SK-N-SH treated with all-trans-retinoic acid at 6 μM for 48 hours (cell line): ENCODE results near the gene LPIN1.

ENCODE experiments used
- BACH2 ChIP-seq: fragments of 250-450 bp; sonication (Bioruptor Pico); IDR thresholded peaks from 2 replicates; pipeline ENCODE4 v1.9.0; 2021; ENCODE audit warnings: mild to moderate bottlenecking, borderline replicate concordance
- GLIS3 ChIP-seq: fragments of 250-450 bp; sonication (Bioruptor Pico); IDR thresholded peaks from 2 replicates; pipeline ENCODE4 v1.5.0; 2020; ENCODE audit warnings: mild to moderate bottlenecking, moderate library complexity
- ISL1 ChIP-seq: fragments of 250-450 bp; sonication (Bioruptor Pico); IDR thresholded peaks from 2 replicates; pipeline ENCODE4 v2.1.2; 2022; ENCODE audit warnings: mild to moderate bottlenecking, moderate library complexity
- TOX ChIP-seq: fragments of 250-450 bp; sonication (Bioruptor Pico); IDR thresholded peaks from 2 replicates; pipeline ENCODE4 v1.8.0; 2021; ENCODE audit warnings: mild to moderate bottlenecking, moderate library complexity, borderline replicate concordance
- TF ChIP-seq, protein P1 (sequence below): fragments of 250-450 bp; sonication (Bioruptor Pico); IDR thresholded peaks from 2 replicates; pipeline ENCODE4 v1.5.1; 2021; ENCODE audit warnings: mild to moderate bottlenecking, moderate library complexity
- TF ChIP-seq, protein P2 (sequence below): fragments of 250-450 bp; sonication (Bioruptor Pico); IDR thresholded peaks from 2 replicates; pipeline ENCODE4 v1.8.0; 2020; ENCODE audit warnings: mild to moderate bottlenecking, moderate library complexity, borderline replicate concordance

DNA sequence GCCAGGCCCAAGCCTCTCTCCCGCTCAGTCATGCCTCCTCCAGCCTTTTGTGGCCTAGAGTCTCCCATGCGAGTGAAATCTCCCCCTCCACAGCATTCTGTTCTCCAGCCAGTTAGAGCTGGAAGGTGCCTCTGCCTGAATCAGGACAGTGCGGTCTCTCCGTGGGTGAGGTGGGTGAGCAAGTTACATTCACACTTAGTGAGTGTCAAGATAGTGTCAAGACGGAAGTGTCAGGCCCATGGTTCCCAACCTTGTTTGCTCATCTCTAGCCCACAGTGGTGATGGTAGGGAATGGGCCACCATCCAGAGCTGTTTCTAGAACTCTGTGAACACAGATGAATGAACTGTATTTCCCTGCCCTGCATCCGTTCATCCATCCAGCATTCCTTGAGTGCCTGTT lies 59.5 kb downstream of the LPIN1 start:
- TF ChIP-seq, protein P1, sequence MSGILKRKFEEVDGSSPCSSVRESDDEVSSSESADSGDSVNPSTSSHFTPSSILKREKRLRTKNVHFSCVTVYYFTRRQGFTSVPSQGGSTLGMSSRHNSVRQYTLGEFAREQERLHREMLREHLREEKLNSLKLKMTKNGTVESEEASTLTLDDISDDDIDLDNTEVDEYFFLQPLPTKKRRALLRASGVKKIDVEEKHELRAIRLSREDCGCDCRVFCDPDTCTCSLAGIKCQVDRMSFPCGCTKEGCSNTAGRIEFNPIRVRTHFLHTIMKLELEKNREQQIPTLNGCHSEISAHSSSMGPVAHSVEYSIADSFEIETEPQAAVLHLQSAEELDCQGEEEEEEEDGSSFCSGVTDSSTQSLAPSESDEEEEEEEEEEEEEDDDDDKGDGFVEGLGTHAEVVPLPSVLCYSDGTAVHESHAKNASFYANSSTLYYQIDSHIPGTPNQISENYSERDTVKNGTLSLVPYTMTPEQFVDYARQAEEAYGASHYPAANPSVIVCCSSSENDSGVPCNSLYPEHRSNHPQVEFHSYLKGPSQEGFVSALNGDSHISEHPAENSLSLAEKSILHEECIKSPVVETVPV (CRISPR knock-in tag): no peak
- TF ChIP-seq ISL1 (CRISPR knock-in tag) (no peak), BACH2 (no peak), TOX (CRISPR knock-in tag) (no peak), GLIS3 (CRISPR knock-in tag) (no peak)
- TF ChIP-seq, protein P2, sequence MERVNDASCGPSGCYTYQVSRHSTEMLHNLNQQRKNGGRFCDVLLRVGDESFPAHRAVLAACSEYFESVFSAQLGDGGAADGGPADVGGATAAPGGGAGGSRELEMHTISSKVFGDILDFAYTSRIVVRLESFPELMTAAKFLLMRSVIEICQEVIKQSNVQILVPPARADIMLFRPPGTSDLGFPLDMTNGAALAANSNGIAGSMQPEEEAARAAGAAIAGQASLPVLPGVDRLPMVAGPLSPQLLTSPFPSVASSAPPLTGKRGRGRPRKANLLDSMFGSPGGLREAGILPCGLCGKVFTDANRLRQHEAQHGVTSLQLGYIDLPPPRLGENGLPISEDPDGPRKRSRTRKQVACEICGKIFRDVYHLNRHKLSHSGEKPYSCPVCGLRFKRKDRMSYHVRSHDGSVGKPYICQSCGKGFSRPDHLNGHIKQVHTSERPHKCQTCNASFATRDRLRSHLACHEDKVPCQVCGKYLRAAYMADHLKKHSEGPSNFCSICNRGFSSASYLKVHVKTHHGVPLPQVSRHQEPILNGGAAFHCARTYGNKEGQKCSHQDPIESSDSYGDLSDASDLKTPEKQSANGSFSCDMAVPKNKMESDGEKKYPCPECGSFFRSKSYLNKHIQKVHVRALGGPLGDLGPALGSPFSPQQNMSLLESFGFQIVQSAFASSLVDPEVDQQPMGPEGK (CRISPR knock-in tag): no peak
